Stomach (tissue), 9 donors: ENCODE measurements around the gene CCDC178. TPM values are rescaled to one million over a fixed set of nuclear protein-coding genes. Genes with fewer than 3 reads are reported as not detected.
"Not testable (repeated sequence)": the region's sequence is repeated elsewhere in the genome, so short reads cannot be mapped to it uniquely, and the experiment has no call there.

ENCODE experiments used
- DNase-seq, 2 donors: peaks; one replicate each; pipeline versions ENCODE4 v3.0.0 to v3.0.0-alpha.2; 2013 to 2019
- H3K27ac ChIP-seq, 5 donors: fragments of 200-600 bp in 4 of 5; sonication (generic) in 4 of 5; one replicate each; pipeline ENCODE4 v1.5.1; 2013 to 2019; ENCODE audit warnings: mild to moderate bottlenecking in 1 of 5, moderate library complexity in 1 of 5
- H3K27me3 ChIP-seq, 3 donors: fragments of 200-600 bp; sonication (generic); one replicate each; pipeline ENCODE4 v1.5.1; 2017 to 2019; ENCODE audit warnings: mixed run types in 1 of 3
- H3K36me3 ChIP-seq, 4 donors: fragments of 200-600 bp; sonication (generic); 1 replicate in 3 of 4; 2 replicates in 1 of 4; pipeline ENCODE4 v1.5.1; 2016 to 2019
- H3K4me1 ChIP-seq, 4 donors: fragments of 200-600 bp; sonication (generic); one replicate each; pipeline ENCODE4 v1.5.1; 2016 to 2019
- H3K4me3 ChIP-seq, 4 donors: fragments of 200-600 bp; sonication (generic) in 3 of 4; one replicate each; pipeline ENCODE4 v1.5.1; 2016 to 2019; ENCODE audit warnings: mild to moderate bottlenecking in 1 of 4
- H3K9me3 ChIP-seq, 4 donors: fragments of 200-600 bp; sonication (generic); one replicate each; pipeline ENCODE4 v1.5.1; 2016 to 2019
- CTCF ChIP-seq, 7 experiments: fragments of 450-650 bp in 4 of 7; fragments of 200-600 bp in 3 of 7; sonication (generic) in 3 of 7; IDR thresholded peaks; one replicate each; pipeline ENCODE4 v1.5.1; 2016 to 2019; ENCODE audit warnings: antibody characterized with exemption in 7 of 7, control low read depth in 2 of 7, mild to moderate bottlenecking in 1 of 7
- EP300 ChIP-seq: sonication (generic); formaldehyde crosslinking; IDR thresholded peaks from one replicate; pipeline ENCODE4 v1.6.1; 2017; ENCODE audit warnings: antibody characterized with exemption
- POLR2A ChIP-seq, 4 donors: fragments of 450-650 bp; IDR thresholded peaks; one replicate each; pipeline ENCODE4 v1.6.1; 2016; ENCODE audit warnings: antibody characterized with exemption in 4 of 4, control low read depth in 2 of 4, mild to moderate bottlenecking in 1 of 4, moderate library complexity in 1 of 4
- POLR2AphosphoS5 ChIP-seq, 3 donors: sonication (generic); formaldehyde crosslinking; IDR thresholded peaks; one replicate each; pipeline ENCODE4 v1.6.1; 2016; ENCODE audit warnings: antibody characterized with exemption in 3 of 3
- WGBS, 5 donors: extraction: QIAGEN DNeasy Blood & Tissue Kit in 3 of 5; methylation state at CpG; one replicate each; pipeline versions ENCODE4 v1.1.5 to v1.1.7; 2013 to 2018; 5-methylcytosine and 5-hydroxymethylcytosine counted together
- intact Hi-C: fragments of 100-400 bp; cut with DNase I; formaldehyde crosslinking; loops from one replicate; pipeline ENCODE4 v1.15.1; 2023; ENCODE audit warnings: low total_unique reads
- polyA plus RNA-seq, 3 donors: library from polyadenylated mRNA; stranded (reverse); fragments of 200-250 nt; gene quantifications; one replicate each; pipeline ENCODE4 v1.2.3, GENCODE V29; 2013
- total RNA-seq, 5 donors: library from RNA; depleted of rRNA; stranded (reverse); fragments of >200 nt; gene quantifications; one replicate each; pipeline versions ENCODE4 v1.1.0 to v1.2.3, GENCODE V29; 2014 to 2016
- donor health status: healthy with polysubstance abuse.
- donor health status: Bipolar disorder and iron deficiency.
- donor health status: healthy.

The CCDC178 gene
- total and polyA plus RNA-seq, 8 donors, result 0.38 to 24.5 (median 1.8) TPM; not detected in 4

DNA sequence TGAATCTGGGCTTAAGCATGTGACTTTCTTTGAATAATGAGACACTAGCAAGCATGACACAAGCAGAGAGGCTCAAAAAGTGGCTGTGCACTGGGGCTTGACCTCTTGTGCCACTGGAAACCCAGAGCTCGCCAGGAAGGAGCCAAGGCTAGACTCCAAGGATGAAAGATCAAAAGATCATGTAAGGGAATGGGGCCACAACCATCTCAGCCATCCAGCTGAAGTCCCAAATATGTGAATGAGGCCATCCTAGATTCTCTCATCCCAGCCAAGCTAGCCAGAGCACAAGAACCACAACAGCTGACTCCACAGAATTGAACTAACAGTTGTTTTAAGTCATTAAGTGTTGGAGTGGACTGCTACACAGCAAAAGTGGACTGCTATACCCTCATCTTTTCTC is 288.1 kb downstream of the CCDC178 start:
- no peak for DNase-seq
- no peak for TF ChIP-seq POLR2AphosphoS5 (IDR thresholded peaks at IDR 0.05)
- WGBS, 5 donors, result 55 to 78% (median 67%) methylated on average over 1 of the region's 1 CpG

GRCh38 chr18:33147811-33148210 is 292.7 kb downstream of the CCDC178 start:
- H3K27me3 ChIP-seq, DNase-seq, intact Hi-C loops, H3K27ac ChIP-seq, H3K36me3 ChIP-seq, H3K4me3 ChIP-seq, H3K4me1 ChIP-seq: not testable (repeated sequence)
- H3K9me3 ChIP-seq, result peaks cover 0 to 20% (median 0%) of the 10 kb centered on the region in 4 donors
- WGBS, 5 donors, result 92 to 96% (median 95%) methylated on average over 11 to 25 of the region's 25 CpGs

More for the DNA sequence above, 288.1 kb downstream of the CCDC178 start:
- peaks cover 0 to 20% (median 0%) of the 10 kb centered on the region in 4 donors for H3K9me3 ChIP-seq
- intact Hi-C loops, result no loop called here
- H3K27me3 ChIP-seq, result no peaks in the 10 kb centered on the region
- H3K36me3 ChIP-seq, result no peaks in the 10 kb centered on the region
- H3K4me1 ChIP-seq, result no peaks in the 10 kb centered on the region
- no peak overlapping the region for H3K27ac ChIP-seq
- no peak overlapping the region for H3K4me3 ChIP-seq

DNA sequence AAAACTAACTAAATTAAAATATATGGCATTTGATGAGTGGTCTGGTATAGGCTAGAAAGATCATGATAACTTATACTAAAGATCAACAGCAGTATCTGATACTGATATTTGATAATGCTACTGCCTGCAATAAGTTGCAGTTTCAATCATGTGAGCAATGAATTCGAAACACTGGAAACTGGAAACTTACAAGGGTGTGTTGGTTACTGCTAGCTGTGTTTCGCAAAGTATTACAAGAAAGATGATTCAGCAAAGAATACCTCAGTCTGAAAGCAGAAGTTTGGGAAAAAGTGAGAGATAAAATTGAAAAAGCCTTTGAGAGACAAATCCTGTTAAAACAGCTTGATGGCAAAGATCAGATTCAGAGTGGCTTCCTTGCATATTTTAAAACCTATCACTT is 294.5 kb downstream of the CCDC178 start:
- TF ChIP-seq CTCF (IDR thresholded peaks at IDR 0.05) (no peak), EP300 (no peak), POLR2AphosphoS5 (IDR thresholded peaks at IDR 0.05) (no peak), POLR2A (IDR thresholded peaks at IDR 0.05) (no peak)
- no peak for DNase-seq
- H3K27ac ChIP-seq, result no peak overlapping the region
- intact Hi-C loops, result no loop called here
- no peaks in the 10 kb centered on the region for H3K27me3 ChIP-seq
- no peak overlapping the region for H3K4me3 ChIP-seq
- H3K36me3 ChIP-seq, result no peaks in the 10 kb centered on the region
- 78 to 85% (median 82%) methylated on average over 2 of the region's 2 CpGs for WGBS, 5 donors
- no peaks in the 10 kb centered on the region for H3K4me1 ChIP-seq
- peaks cover 0 to 20% (median 2%) of the 10 kb centered on the region in 4 donors for H3K9me3 ChIP-seq

DNA sequence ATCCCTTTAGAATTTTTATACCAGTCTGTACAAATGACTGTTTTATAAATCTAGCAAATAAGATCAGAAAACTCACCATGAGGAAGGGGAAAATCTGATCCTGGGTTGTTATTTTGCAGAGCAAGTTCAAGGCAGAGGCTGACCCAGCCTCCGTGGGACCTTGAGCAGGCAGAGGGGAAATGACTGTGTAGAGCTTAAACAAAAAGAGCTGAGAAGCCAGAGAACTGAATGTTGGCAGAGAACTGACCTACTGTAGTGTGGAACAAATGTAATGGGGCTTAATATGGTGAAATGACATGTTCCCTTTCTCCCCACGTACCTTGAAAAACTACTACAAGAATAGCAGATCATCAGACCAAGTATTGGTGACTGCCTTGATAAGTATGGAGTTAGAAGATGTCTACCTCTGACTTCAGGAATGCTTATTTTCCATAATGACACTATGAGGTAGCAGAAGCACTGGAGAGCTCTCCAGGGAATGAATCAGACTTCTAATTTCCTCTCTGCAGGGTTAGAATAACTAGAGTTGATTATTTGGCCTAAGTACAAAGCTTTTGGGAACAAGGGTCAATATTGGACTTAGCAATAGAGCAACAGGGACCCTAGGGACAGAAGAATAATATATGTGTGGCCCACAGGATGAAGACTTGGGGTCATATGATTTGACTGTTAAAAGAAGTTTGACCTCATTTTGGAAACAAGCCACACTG is 304.4 kb downstream of the CCDC178 start:
- no peak for TF ChIP-seq POLR2A (IDR thresholded peaks at IDR 0.05)
- no peak for TF ChIP-seq CTCF (IDR thresholded peaks at IDR 0.05)
- no peak for TF ChIP-seq EP300
- TF ChIP-seq POLR2AphosphoS5 (IDR thresholded peaks at IDR 0.05), result no peak
- Histone ChIP-seq H3K27me3 (no peaks in the 10 kb centered on the region), H3K4me3 (no peak overlapping the region), H3K36me3 (no peaks in the 10 kb centered on the region), H3K4me1 (no peaks in the 10 kb centered on the region), H3K27ac (no peak overlapping the region), H3K9me3 (peaks cover 0 to 16% (median 4%) of the 10 kb centered on the region in 4 donors)
- 53 to 66% (median 62%) methylated on average over 2 of the region's 2 CpGs for WGBS, 5 donors
- intact Hi-C loops, result no loop called here
- no peak for DNase-seq

- no peak overlapping the region for H3K4me3 ChIP-seq
- H3K9me3 ChIP-seq, result no peaks in the 10 kb centered on the region
- no peak overlapping the region for H3K27ac ChIP-seq
- no peak for DNase-seq
- H3K27me3 ChIP-seq, result no peaks in the 10 kb centered on the region
- no peak for TF ChIP-seq POLR2AphosphoS5 (IDR thresholded peaks at IDR 0.05)
- TF ChIP-seq POLR2A (IDR thresholded peaks at IDR 0.05), result no peak
- no peak for TF ChIP-seq EP300
- TF ChIP-seq CTCF (IDR thresholded peaks at IDR 0.05), result no peak
- H3K4me1 ChIP-seq, result no peaks in the 10 kb centered on the region
- intact Hi-C loops, result no loop called here
- H3K36me3 ChIP-seq, result no peaks in the 10 kb centered on the region
- 74 to 86% (median 84%) methylated on average over 2 of the region's 2 CpGs for WGBS, 5 donors
These were observed 307.9 kb downstream of the CCDC178 start for GRCh38 chr18:33132657-33133056.
